MM.1S (cell line): ENCODE measurements around the gene GPC5.

Experiments used
- DNase-seq: peaks from one replicate; pipeline ENCODE4 v3.0.0-alpha.2; 2015
- H2AFZ ChIP-seq: fragments of 300-600 bp; sonication (generic); 2 replicates; pipeline ENCODE4 v1.6.0; 2016; ENCODE audit warnings: antibody characterized with exemption, low read length
- H3F3A ChIP-seq: fragments of 300-600 bp; sonication (generic); 2 replicates; pipeline ENCODE4 v1.6.1; 2016; ENCODE audit warnings: mild to moderate bottlenecking, antibody characterized with exemption, low read length, moderate library complexity, mixed read lengths; ENCODE audit not compliant: insufficient read depth
- H3K27ac ChIP-seq: fragments of 300-600 bp; sonication (generic); 2 replicates; pipeline ENCODE4 v1.5.1; 2016; ENCODE audit warnings: mild to moderate bottlenecking, low read length
- H3K27me3 ChIP-seq: fragments of 300-600 bp; sonication (generic); replicated peaks from 2 replicates; pipeline ENCODE4 v1.6.0; 2016; ENCODE audit warnings: low read length; ENCODE audit not compliant: insufficient read depth
- H3K36me3 ChIP-seq: fragments of 300-600 bp; sonication (generic); replicated peaks from 2 replicates; pipeline ENCODE4 v1.6.1; 2016; ENCODE audit warnings: mild to moderate bottlenecking, low read length, mixed read lengths; ENCODE audit not compliant: insufficient read depth
- H3K4me1 ChIP-seq: fragments of 300-600 bp; sonication (generic); 2 replicates; pipeline ENCODE4 v1.6.1; 2016; ENCODE audit warnings: low read length, mixed read lengths
- H3K4me2 ChIP-seq: fragments of 300-600 bp; sonication (generic); 2 replicates; pipeline ENCODE4 v1.6.0; 2016; ENCODE audit warnings: low read depth, low read length
- H3K4me3 ChIP-seq: fragments of 300-600 bp; sonication (generic); 2 replicates; pipeline ENCODE4 v1.5.1; 2016; ENCODE audit warnings: low read length, mixed read lengths
- H3K79me2 ChIP-seq: fragments of 300-600 bp; sonication (generic); 2 replicates; pipeline ENCODE4 v1.6.1; 2016; ENCODE audit warnings: mixed run types, low read length, mixed read lengths
- H3K9ac ChIP-seq: fragments of 300-600 bp; sonication (generic); 2 replicates; pipeline ENCODE4 v1.6.1; 2016; ENCODE audit warnings: low read length, mixed read lengths
- H3K9me2 ChIP-seq: fragments of 300-600 bp; sonication (generic); replicated peaks from 2 replicates; pipeline ENCODE4 v1.6.1; 2016; ENCODE audit warnings: mild to moderate bottlenecking, low read length, mixed read lengths; ENCODE audit not compliant: insufficient read depth
- H3K9me3 ChIP-seq: fragments of 300-600 bp; sonication (generic); replicated peaks from 2 replicates; pipeline ENCODE4 v1.6.1; 2016; ENCODE audit warnings: mild to moderate bottlenecking, low read length, mixed read lengths; ENCODE audit not compliant: insufficient read depth
- H4K20me1 ChIP-seq: fragments of 300-600 bp; sonication (generic); 2 replicates; pipeline ENCODE4 v1.6.1; 2016; ENCODE audit warnings: mild to moderate bottlenecking, low read length, moderate library complexity, mixed read lengths; ENCODE audit not compliant: insufficient read depth
- EZH2 ChIP-seq: fragments of 300-600 bp; sonication (generic); optimal IDR thresholded peaks from 2 replicates; pipeline ENCODE3; 2017; ENCODE audit warnings: low read depth, mild to moderate bottlenecking, antibody characterized with exemption, low read length, mixed read lengths
- EZH2phosphoT487 ChIP-seq: fragments of 300-600 bp; sonication (generic); IDR thresholded peaks from 2 replicates; pipeline ENCODE4 v1.6.1; 2018; ENCODE audit warnings: antibody characterized with exemption, low read length
- TF ChIP-seq, protein P1 (sequence below): fragments of 300-600 bp; sonication (generic); IDR thresholded peaks from 2 replicates; pipeline ENCODE4 v1.5.1; 2016; ENCODE audit warnings: antibody characterized with exemption, low read length, mixed read lengths

GPC5 gene

DNA sequence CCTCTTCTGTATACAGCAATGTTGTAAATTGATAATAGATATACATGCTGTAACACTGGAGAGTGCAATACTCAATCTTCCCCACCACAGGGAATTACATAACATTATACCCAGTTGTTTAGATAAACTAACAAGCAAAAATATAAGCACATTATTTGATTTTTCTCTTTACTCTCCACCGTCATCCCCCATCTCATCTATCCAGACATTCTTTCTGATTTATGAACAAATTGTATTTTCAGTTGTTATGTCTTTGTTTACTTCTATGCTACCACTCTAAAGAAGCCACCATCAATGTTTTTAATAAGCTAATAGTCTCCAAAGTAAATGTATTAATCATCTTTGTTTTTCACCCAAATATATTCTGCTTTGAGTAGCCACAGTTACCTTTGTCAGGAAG is 1337.5 kb downstream of the GPC5 start:
- Histone ChIP-seq H3K4me3 (no peak overlapping the region), H3K4me1 (no peaks in the 10 kb centered on the region), H3K9ac (no peak overlapping the region), H3K27ac (no peak overlapping the region), H3K9me3 (no peaks in the 10 kb centered on the region), H3F3A (no peaks in the 10 kb centered on the region), H3K4me2 (no peak overlapping the region), H3K36me3 (no peaks in the 10 kb centered on the region), H3K27me3 (no peaks in the 10 kb centered on the region), H2AFZ (no peak overlapping the region), H3K9me2 (no peaks in the 10 kb centered on the region), H4K20me1 (no peaks in the 10 kb centered on the region), H3K79me2 (no peaks in the 10 kb centered on the region)
- no peak for TF ChIP-seq EZH2phosphoT487
- TF ChIP-seq, protein P1, sequence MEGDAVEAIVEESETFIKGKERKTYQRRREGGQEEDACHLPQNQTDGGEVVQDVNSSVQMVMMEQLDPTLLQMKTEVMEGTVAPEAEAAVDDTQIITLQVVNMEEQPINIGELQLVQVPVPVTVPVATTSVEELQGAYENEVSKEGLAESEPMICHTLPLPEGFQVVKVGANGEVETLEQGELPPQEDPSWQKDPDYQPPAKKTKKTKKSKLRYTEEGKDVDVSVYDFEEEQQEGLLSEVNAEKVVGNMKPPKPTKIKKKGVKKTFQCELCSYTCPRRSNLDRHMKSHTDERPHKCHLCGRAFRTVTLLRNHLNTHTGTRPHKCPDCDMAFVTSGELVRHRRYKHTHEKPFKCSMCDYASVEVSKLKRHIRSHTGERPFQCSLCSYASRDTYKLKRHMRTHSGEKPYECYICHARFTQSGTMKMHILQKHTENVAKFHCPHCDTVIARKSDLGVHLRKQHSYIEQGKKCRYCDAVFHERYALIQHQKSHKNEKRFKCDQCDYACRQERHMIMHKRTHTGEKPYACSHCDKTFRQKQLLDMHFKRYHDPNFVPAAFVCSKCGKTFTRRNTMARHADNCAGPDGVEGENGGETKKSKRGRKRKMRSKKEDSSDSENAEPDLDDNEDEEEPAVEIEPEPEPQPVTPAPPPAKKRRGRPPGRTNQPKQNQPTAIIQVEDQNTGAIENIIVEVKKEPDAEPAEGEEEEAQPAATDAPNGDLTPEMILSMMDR: no peak
- no peak for DNase-seq

DNA sequence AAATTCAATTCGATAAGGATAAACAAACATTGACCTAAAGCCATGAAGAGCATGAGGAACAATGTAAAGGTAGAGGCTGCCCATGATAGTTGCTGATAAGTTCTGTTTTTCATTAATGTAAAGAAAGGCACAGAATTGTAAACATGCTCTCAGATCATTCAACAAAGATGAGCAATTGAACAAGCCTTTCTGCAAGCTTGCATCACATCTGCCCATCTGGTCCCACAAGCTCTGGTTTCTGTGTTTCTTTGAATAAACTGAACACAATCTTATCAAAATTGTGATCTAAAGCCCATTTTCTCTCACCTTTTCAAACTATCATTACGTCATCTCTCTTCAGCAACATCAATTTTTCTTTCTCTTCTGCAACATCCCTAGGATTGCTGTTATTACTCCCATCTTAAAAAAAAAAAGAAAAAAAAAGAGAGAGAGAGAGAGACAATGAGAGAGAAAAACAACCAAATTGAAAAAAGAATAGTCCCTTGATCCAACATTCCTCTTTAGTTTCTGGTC is 1340.9 kb downstream of the GPC5 start:
- Histone ChIP-seq H3F3A (no peaks in the 10 kb centered on the region), H3K4me1 (no peaks in the 10 kb centered on the region), H3K36me3 (no peaks in the 10 kb centered on the region), H3K79me2 (no peaks in the 10 kb centered on the region), H3K27me3 (no peaks in the 10 kb centered on the region), H3K9ac (no peak overlapping the region), H2AFZ (no peak overlapping the region), H4K20me1 (no peaks in the 10 kb centered on the region), H3K9me2 (no peaks in the 10 kb centered on the region), H3K4me2 (no peak overlapping the region), H3K4me3 (no peak overlapping the region), H3K9me3 (no peaks in the 10 kb centered on the region), H3K27ac (no peak overlapping the region)
- no peak for DNase-seq
- TF ChIP-seq EZH2phosphoT487 (no peak), EZH2 (no peak)
- TF ChIP-seq, protein P1: no peak

DNA sequence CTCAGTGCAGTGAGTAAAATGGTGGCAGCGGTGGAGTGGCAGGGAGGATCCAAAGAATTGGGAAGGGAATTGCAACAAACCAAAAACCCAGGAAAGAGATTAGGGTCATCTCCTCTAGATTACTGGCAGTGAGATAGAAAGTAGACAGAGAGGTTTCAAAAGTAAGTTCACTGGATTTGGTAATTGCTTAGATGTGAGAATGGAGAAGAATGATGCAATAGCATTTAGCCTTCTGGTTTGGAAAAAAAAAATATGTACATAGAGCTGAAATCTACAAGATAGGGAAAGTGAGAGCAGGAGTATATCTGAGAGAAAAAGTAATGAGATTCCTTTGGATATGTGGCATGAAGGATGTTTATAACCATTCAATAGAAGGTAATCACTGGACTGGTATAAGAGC is 1345.6 kb downstream of the GPC5 start:
- Histone ChIP-seq H3K9ac (no peak overlapping the region), H2AFZ (no peak overlapping the region), H3K4me3 (no peak overlapping the region), H3K4me1 (no peaks in the 10 kb centered on the region), H3K9me2 (no peaks in the 10 kb centered on the region), H3K79me2 (no peaks in the 10 kb centered on the region), H3K9me3 (no peaks in the 10 kb centered on the region), H4K20me1 (no peaks in the 10 kb centered on the region), H3K27ac (no peak overlapping the region), H3F3A (no peaks in the 10 kb centered on the region), H3K27me3 (no peaks in the 10 kb centered on the region), H3K4me2 (no peak overlapping the region), H3K36me3 (no peaks in the 10 kb centered on the region)
- TF ChIP-seq EZH2: no peak
- TF ChIP-seq, protein P1: no peak
- no peak for TF ChIP-seq EZH2phosphoT487
- no peak for DNase-seq
